Tibial nerve (tissue), 4 donors: ENCODE measurements around the gene KRT13. TPM values are rescaled to one million over a fixed set of nuclear protein-coding genes. Genes with fewer than 3 reads are reported as not detected.

Source experiments
- DNase-seq, 2 donors: peaks; one replicate each; pipeline ENCODE4 v3.0.0-alpha.2; 2019; ENCODE audit warnings: low spot score in 2 of 2
- H3K27ac ChIP-seq, 4 donors: fragments of 200-600 bp; sonication (generic) in 3 of 4; one replicate each; pipeline ENCODE4 v1.5.1; 2017 to 2019; ENCODE audit warnings: mild to moderate bottlenecking in 1 of 4
- H3K27me3 ChIP-seq, 2 donors: fragments of 200-600 bp; sonication (generic) in 1 of 2; one replicate each; pipeline versions ENCODE4 v1.5.1 to v1.6.0; 2017 to 2019
- H3K36me3 ChIP-seq, 3 donors: fragments of 200-600 bp; sonication (generic); one replicate each; pipeline ENCODE4 v1.5.1; 2018 to 2019
- H3K4me1 ChIP-seq, 4 donors: fragments of 200-600 bp; sonication (generic) in 3 of 4; one replicate each; pipeline ENCODE4 v1.5.1; 2017 to 2019
- H3K4me3 ChIP-seq, 4 donors: fragments of 200-600 bp; sonication (generic) in 3 of 4; one replicate each; pipeline ENCODE4 v1.5.1; 2017 to 2019; ENCODE audit warnings: mild to moderate bottlenecking in 1 of 4, moderate library complexity in 1 of 4
- H3K9me3 ChIP-seq, 4 donors: fragments of 200-600 bp; sonication (generic) in 3 of 4; one replicate each; pipeline ENCODE4 v1.5.1; 2017 to 2019
- CTCF ChIP-seq, 5 experiments: fragments of 200-600 bp in 3 of 5; fragments of 450-650 bp in 2 of 5; sonication (generic) in 3 of 5; IDR thresholded peaks; one replicate each; pipeline ENCODE4 v1.5.1; 2016 to 2019; ENCODE audit warnings: antibody characterized with exemption in 5 of 5, mild to moderate bottlenecking in 3 of 5, moderate library complexity in 2 of 5
- EP300 ChIP-seq, 2 donors: sonication (generic); formaldehyde crosslinking; IDR thresholded peaks; one replicate each; pipeline ENCODE4 v1.6.1; 2017; ENCODE audit warnings: antibody characterized with exemption in 2 of 2, mild to moderate bottlenecking in 1 of 2
- POLR2A ChIP-seq, 2 donors: fragments of 450-650 bp; IDR thresholded peaks; one replicate each; pipeline ENCODE4 v1.6.1; 2017; ENCODE audit warnings: antibody characterized with exemption in 2 of 2, mild to moderate bottlenecking in 2 of 2, moderate library complexity in 2 of 2
- WGBS, 2 donors: methylation state at CpG; one replicate each; pipeline ENCODE4 v1.1.5; 2018; 5-methylcytosine and 5-hydroxymethylcytosine counted together
- total RNA-seq, 4 donors: library from RNA; depleted of rRNA; stranded (reverse); fragments of >200 nt; gene quantifications; one replicate each; pipeline ENCODE4 v1.1.0, GENCODE V29; 2016

The KRT13 gene
- total RNA-seq, 4 donors from 2014 or later = 0.42 TPM; not detected in 3

DNA sequence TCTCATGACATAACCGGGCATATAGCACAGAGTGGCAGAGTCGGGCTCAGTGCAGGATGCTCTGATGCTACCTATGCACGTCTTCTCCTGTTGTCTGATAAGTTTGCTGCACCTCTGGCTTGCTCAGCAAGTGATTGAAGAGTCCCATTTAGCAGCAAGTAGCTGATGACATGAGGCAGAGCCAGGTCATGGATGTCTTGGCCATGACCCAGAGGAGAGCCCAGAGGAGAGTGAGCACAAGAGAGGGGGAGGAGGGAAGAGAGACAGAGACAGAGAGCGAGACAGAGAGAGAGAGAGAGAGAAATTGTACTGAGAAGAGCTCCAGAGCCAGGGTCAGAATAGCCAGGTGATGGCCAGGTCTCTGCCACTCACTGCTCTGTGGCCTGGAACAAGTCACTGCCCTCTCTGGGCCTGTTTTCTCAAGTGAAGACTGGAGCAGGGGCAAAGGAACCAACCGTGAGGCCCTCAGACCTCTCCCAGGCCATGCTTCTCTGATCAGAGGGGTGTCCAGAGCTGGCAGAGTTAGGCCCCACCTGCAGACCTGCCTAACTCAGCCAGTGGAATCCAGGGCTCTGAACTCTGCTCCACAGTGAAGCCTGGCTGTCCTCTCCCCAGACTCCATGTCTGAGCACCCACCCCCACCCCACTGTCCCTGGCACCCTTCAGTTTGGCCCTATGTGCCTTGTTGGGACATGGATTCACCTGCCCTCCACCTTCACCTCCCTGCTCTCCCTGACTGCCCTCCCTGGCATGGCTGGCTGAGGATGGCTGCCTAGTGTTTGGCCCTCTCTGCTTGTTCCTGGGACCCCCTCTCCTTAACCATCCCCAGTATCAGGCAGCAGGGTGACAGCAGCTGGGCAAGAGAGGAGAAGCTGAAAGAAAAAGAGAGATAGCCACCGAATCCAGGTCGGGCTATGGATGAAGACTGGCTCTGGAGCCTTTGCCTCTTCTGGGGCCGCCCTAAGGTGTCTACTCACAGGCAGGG is 20.2 kb downstream of the KRT13 start:
- 79 to 82% methylated on average over 8 of the region's 8 CpGs for WGBS, 2 donors
- Histone ChIP-seq H3K9me3 (no peaks in the 10 kb centered on the region), H3K36me3 (no peaks in the 10 kb centered on the region), H3K4me1 (no peaks in the 10 kb centered on the region), H3K4me3 (no peak overlapping the region), H3K27me3 (no peaks in the 10 kb centered on the region), H3K27ac (no peak overlapping the region)
- no peak for DNase-seq
- TF ChIP-seq CTCF (IDR thresholded peaks at IDR 0.05) (no peak), POLR2A (IDR thresholded peaks at IDR 0.05) (no peak), EP300 (IDR thresholded peaks at IDR 0.05) (no peak)

DNA sequence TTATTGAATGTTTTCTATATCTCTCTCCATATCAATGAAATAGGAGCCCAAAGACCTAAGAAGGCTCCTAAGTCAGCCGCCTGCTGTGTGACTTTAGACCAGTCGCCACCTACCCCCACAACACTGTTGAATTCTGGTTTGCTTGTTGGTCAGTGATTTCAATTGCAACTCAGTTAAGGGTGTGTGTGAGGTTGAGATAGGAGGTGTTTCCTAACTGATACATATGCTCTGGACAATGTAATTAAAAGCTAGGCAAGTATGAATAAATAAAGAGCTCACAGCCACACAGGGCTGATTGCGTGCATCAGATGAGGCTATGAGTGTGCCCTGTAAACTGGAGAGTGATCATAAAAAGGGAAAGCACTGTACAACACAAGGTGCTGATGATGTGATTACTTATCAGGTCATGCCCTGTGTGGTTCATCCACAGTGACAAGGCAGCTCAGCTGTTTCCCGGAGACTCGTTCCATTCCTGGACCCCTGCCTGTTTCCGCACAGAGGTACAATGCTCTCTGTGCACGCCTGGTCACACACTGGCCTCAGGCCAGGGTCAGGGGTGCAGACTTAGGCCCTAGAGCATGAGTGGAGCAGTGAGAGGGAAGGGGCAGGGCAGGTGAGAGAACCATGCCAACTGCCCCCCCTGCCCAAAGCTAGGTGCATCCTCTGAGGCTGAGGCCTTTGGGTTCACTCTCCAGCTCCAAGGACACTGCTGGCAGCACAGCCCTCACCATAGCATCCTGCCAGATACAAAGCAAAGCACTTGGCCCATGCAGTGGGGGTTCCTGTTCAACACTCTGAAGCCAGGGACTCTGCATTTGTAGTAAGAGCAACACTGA is 21.2 kb downstream of the KRT13 start:
- TF ChIP-seq EP300 (IDR thresholded peaks at IDR 0.05) (no peak), POLR2A (IDR thresholded peaks at IDR 0.05) (no peak), CTCF (IDR thresholded peaks at IDR 0.05) (no peak)
- no peaks in the 10 kb centered on the region for H3K27me3 ChIP-seq
- H3K4me1 ChIP-seq = no peaks in the 10 kb centered on the region
- H3K9me3 ChIP-seq = no peaks in the 10 kb centered on the region
- DNase-seq = no peak
- no peak overlapping the region for H3K27ac ChIP-seq
- 69 to 82% methylated on average over 7 of the region's 7 CpGs for WGBS, 2 donors
- H3K4me3 ChIP-seq = no peak overlapping the region
- H3K36me3 ChIP-seq = no peaks in the 10 kb centered on the region

DNA sequence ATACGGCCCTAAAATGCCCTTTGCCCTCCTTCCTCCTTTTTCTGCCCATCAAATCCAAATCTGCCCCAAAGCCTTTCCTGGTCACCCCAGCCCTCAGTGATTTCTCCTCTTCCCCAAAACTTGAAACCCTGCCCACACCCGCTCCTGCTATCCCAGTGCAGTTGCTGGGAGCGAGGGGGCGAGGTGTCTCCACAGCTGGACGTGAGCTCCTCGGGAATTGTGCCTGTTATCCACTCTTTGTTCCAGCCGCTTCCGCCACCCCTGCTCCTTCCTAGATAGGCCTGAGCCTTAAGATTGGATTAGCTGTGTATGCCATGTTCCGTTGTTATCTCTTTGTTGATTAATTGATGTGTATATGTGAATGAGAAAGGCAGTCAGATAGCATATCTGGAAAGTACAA is 21.9 kb downstream of the KRT13 start:
- no peak for DNase-seq
- 75 to 76% methylated on average over 9 of the region's 9 CpGs for WGBS, 2 donors
- Histone ChIP-seq H3K27ac (no peak overlapping the region), H3K9me3 (no peaks in the 10 kb centered on the region), H3K27me3 (no peaks in the 10 kb centered on the region), H3K36me3 (no peaks in the 10 kb centered on the region), H3K4me3 (no peak overlapping the region), H3K4me1 (no peaks in the 10 kb centered on the region)
- TF ChIP-seq POLR2A (IDR thresholded peaks at IDR 0.05) (no peak), CTCF (IDR thresholded peaks at IDR 0.05) (no peak), EP300 (IDR thresholded peaks at IDR 0.05) (no peak)

- no peak within 1 kb of the TSS for H3K27ac ChIP-seq
- WGBS, 2 donors = 92% methylated on average over 1 to 2 of the region's 2 CpGs
Observed at GRCh38 chr17:41481036-41481435, 24.4 kb downstream of the KRT13 start, which contains the start of gene KRT35. Gene KRT35 (minus strand): TSS chr17:41481151. CDS start chr17:41481097, 54 bp downstream.

More at GRCh38 chr17:41481036-41481435, 24.4 kb downstream of the KRT13 start, which contains the start of gene KRT35:
- DNase-seq = no peak
- Histone ChIP-seq H3K4me1 (no peaks in the 10 kb centered on the region), H3K4me3 (no peak within 1 kb of the TSS), H3K27me3 (no peaks in the 10 kb centered on the region), H3K36me3 (no peaks in the 10 kb centered on the region), H3K9me3 (no peaks in the 10 kb centered on the region)
- no peak for TF ChIP-seq POLR2A (IDR thresholded peaks at IDR 0.05)
- no peak for TF ChIP-seq CTCF (IDR thresholded peaks at IDR 0.05)
- no peak for TF ChIP-seq EP300 (IDR thresholded peaks at IDR 0.05)
